EH (cell line): ENCODE results near the gene HOMER1.
"Not testable (repeated sequence)": the region's sequence is repeated elsewhere in the genome, so short reads cannot be mapped to it uniquely, and the experiment has no call there.

Experiments
- DNase-seq: peaks from one replicate; pipeline ENCODE4 v3.0.0-alpha.2; 2015; ENCODE audit warnings: low read depth

The HOMER1 gene

DNA sequence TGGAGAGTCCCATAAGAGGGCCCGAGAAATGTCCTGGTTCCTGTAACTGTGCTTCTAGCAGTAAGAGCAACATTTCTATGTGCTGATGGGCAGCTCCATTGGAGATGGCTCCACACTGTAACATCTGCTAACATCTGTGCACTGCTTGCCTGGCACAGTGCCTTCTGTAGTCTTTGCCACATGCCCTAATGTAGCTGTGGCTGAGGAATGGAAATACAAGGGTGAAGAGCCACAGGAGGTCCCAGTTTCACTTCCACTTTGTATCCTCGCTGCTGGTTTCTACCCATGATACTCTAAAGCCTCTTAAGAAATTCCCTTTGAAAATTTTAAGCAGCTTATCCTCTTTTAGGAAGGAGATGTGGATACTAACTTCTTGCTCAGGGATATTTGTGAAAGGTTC lies 97.4 kb downstream of the HOMER1 start:
- DNase-seq, result peak; percentile 7

DNA sequence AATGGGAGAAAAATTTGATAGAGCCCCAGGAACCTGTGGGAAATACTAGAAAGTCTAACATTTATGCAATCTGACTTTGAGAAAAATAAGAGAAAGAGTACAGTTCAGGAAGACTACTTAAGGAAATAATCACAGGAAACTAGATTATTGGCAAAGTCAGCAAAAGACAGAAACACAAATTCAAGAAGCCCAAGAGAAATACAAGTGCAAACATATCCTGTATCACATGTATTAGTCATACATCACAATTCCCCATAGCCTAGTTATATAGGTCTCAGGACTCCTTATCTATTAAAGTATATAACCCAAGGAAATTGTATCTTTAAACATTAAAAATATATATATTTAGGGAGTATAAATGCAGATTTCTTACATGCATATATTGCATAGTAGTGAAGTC lies 100.8 kb downstream of the HOMER1 start:
- no peak for DNase-seq

DNA sequence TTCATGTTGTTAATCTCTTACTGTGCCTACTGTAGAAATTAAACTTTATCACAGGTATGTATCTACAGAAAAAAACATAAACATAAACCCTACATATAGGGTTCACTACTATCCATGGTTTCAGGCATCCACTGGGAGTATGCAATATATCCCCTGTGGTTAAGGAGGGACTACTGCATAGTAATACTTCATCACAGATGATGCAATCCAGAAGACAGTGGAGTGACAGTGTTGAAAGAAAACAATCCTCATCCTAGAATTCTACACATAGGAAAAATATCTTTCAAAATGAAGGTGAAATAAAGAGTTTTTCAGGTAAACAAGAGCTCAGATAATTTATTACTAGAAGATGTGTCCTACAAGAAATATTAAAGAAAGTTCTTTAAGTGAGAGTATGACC lies 105.9 kb downstream of the HOMER1 start:
- peak; percentile 10 for DNase-seq

DNA sequence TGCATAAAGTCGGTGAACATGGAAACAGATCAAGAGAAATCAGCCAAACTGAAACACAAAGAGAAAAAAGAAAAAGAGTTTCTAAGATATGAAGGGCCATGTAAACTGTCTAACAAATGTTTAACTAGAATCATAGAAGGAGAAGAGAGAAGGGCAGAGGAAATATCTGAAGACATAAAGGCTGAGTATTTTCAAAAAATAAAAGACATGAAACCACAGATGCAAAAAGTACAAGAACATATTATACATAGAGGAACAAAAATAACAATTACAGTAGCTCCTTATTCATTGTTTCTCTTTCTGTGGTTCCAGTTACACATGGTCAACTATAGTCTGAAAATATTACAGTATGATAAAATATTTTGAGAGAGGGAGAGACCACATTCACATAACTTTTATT lies 106.3 kb downstream of the HOMER1 start:
- no peak for DNase-seq

DNA sequence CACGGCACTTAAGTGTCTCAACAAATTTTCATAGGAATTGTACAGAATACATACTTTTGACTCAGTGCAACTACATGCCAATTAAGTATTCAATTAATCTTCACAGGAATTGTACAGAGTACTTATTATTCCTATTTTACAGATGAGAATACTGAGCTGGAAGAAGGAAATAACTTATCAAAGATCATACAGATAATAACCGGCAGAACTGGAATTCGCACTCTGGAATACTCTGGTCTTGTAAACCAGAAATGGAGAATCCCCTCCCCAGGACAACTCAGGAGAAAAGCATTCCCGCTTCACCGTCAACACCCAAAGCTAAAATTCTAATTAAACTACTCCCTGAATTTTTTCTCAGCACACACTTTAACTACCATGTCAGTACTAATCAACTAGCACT lies 112.7 kb downstream of the HOMER1 start:
- no peak for DNase-seq

DNA sequence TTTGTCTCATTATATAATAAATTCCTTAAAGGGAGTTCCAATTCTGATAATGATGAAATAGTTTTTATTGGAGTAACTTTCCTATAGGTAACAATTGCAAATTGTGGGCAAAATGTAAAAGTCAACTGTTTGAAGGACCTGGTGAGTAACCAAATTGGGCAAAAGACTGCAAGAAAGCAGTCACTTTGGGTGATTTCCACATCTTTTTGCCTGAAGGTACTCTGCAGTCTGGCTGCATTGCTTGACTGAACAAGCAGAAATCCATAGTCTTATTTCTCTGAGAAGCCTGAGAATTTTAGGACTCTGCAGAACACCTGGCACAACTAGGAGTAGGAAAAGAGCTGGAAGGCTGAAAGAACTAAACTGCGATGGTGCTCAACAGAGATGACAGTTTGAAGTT lies 114.9 kb downstream of the HOMER1 start:
- DNase-seq, result no peak

DNA sequence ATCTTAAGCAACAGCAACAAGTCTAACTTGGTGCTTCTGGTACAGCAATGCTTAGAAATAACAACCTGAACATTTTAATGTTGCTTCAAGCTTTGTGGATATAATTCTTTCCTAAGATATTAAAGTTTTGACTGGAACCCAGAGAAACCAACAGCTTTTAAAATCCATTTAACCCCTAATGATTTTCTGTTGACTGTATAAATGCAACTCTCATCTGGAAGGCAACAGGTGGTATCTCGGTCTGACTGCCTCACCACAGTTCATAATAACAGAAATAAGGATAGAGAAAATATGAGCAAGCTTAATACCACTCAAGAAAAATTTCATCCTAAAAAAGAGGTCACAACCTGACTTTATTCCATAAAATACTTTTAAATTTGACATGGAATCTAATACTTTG lies 116.9 kb downstream of the HOMER1 start:
- DNase-seq, result no peak

DNA sequence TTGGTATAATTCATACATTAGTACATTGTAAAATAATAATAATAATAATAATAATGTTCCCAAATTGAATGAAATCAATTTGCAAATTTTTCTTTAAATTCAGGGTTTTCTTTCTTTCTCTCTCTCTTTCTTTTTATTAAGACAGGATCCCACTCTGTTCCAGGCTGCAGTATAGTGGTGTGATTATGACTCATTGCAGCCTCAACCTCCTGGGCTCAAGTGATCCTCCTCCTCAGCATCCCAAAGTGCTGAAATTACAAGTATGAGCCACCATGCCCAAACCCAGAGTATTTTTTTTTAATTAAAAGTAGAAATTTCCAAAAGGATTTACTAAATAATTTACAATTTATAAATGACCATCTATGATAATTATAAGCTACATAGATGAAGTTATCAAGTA lies 117.7 kb downstream of the HOMER1 start:
- peak; percentile 32 for DNase-seq

DNA sequence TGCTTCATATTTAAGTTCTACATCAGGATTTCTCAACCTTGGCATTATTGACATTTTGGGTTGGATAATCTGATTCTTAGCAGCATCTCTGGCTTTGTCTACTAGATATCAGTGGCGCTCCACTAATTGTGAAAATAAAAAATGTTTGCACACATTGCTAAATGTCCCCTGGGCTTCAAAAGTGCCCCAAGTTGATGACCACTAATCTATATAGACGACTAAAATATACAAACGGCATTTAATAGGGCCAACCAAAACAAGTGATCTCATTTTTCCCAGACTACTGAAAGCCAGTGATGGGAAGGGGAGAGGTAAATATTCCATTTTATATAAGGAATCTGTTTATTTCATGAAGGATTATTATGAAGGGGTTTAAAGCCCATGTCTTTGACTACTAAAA lies 118.6 kb downstream of the HOMER1 start:
- DNase-seq, result no peak

DNA sequence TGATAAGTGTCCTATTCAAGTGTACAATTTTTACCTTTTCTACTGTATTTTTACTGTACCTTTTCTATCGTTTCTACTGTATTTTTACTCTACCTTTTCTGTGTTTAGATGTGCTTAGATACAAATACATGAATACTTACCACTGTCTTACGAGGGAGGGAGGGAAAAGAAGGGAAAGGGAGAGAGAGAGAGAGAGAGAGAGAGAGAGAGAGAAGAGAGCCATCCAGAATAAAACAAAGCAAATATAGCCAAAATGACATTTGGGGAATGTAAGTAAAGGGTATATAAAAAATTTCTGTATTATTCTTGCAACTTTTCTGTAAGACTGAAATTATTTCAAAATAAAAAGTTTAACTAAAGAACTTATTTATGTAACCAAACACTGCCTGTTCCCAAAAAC lies 121.2 kb downstream of the HOMER1 start:
- DNase-seq, result no peak

DNA sequence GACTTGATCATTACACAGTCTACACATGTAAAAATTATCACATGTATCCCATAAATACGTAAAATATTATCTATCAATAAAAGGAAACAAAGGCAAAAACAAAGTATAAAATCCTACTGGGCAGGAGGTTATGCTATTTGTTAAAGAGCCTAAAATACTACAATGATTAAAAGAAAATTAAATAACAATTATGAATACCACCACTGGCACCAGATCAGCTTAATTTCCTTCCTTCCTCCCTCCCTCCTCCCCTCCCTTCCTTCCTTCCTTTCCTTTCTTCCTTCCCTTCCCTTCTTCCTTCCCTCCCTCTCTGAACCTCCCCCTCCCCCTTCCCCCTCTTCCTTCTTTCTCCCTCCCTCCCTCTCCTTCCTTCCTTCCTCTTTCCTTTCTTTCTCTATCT lies 127.3 kb downstream of the HOMER1 start:
- DNase-seq, result no peak

DNA sequence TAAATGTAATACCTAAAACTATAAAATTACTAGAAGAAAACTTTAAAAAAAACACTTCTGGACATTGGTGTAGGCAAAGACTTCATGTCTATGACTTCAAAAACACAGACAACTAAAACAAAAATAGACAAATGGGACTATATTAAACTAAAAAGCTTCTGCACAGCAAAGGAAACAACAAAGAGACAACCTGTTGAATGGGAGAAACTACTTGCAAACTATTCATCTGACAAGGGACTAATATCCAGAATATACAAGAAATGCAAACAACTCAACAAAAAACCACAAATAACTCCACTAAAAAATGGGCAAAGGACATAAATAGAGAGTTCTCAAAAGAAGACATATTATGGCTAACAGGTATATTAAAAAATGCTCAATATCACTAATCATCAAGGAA lies 128.8 kb downstream of the HOMER1 start:
- DNase-seq, result not testable (repeated sequence)

DNA sequence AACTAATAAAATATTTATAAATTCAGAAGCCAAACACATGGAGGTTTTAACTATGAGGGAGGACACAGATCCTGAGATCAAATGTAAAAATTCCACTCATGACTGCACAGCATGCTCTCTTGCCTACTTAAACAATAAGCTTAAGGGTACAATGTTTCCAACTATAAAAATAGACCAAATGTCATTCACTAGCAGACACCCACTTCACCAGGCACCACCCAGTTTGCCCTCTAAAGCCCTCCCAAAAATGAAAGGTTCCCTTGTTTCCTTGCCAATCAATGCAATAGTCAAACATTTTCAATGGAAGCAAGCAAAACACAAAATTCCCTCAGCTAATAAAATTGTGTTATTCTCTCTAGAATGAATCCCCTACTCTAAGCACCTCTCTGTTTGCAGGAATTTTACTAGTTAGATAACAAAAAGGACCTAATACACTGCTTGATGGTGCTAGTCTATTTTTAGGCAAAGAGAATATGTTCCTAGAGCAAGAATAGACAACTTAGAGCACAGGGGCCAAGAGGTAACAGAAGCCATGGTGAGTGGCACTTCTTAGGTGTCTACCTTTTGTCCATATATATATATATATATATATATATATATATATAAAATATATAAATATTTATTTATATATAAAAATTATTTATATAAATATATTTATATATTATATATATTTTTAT lies 135.3 kb downstream of the HOMER1 start:
- no peak for DNase-seq

DNA sequence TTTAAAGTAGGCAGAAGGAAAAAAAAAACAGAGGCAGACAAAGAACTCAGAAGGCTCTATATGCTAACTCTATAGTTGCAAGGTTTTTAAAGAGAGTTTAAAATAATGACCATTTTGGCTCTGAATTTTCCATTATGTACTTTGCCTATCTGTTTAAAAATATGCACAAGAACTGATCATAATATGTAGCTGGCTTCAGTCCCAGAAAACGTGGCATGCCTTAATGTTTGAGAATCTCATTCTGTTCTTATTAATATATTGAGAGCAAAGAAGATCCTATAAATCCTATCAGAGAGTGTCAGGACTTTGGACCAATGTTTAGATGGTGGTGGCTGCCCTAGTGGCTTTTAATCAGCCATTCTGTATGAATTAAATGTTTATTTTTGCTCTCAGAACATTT lies 156.5 kb downstream of the HOMER1 start:
- peak; percentile 21 for DNase-seq

DNA sequence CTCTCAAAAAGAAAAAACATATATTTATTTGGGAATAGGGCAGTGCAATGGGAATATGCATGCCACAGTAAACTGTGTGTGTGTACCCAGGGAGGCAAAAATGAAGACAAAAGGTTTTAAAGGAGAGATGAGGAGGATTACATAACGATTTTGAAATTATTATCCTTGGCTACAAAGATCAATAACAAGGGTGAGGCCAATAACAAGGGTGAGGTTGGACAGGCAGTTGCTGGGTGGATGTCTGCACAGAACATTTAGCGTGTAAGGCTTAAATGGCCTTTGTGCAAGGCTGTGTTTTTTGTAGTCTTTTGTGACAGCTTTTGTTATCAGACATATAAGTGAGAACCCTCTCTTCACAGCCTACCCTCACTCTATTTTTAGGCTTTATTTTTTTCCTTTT lies 164.1 kb downstream of the HOMER1 start:
- DNase-seq, result no peak

DNA sequence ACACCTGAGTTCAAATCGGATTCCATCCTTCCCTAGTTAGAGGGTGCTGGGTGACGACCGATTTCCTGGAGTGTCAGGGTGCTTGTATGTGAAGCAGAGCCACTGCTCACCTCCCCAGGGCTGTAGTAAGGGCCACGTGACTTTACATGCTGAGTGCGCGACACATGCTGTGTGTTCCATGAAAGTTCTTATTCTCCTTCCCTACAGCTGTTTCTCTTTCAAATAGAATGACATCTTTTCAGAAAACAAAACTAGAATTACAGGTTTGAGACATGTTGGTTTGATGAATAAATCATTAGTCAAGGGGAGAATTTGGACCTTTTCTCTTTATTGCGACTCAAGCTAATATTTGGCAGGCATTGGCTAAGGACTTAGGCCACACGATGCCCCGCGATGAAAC lies 164.9 kb downstream of the HOMER1 start:
- no peak for DNase-seq

DNA sequence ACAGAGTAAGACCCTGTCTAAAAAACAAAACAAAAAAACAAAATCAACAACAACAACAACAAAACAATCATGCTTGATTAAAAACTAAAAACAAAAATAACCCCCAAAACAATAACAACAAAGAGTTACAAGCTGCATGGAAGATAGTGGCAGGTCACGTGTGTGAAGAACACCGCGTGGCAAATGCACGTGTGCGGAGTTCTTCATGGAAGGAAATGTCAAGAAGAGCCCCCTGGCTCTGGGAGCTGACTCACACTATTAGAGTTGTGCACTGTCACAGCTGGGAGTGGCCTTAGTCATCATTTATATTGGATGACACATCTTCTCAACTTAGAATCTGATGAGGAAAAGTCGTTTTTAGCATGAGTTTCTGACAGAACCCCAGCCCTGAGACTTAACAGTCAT lies 167.5 kb downstream of the HOMER1 start:
- DNase-seq, result peak; percentile 84

DNA sequence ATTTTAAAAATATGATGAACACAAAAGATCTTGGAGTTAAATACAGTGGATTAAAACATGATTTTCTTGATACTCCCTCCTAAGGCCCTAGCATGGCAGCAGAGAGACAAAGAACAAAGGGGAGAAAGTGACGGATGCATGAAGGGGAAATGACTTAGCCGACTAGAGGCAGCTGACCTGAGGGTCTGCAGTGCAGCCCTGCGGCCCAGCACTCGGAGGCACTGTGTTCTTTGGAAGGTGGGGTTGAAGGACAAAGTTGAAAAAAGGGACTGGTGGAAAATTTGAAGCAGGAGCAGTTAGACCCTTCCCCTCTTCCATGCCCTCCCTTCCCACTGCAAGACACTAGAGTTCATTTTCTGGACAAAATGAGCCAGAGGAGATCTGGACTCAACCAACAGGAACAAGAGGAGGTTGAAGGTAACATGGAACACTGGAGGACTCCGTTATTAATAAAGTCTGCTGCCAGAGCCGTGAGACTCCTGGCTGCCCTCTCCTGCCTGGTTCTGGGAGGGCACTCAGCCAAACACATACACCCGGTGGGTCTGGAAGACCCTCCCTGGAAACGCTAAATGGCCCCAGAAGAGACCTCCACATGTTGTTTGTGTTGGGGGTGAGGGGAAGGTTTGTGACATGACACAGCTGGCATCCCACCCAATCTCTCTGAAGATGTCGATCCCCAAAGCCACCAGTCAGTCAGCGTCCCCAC lies 179.9 kb downstream of the HOMER1 start:
- no peak for DNase-seq

DNA sequence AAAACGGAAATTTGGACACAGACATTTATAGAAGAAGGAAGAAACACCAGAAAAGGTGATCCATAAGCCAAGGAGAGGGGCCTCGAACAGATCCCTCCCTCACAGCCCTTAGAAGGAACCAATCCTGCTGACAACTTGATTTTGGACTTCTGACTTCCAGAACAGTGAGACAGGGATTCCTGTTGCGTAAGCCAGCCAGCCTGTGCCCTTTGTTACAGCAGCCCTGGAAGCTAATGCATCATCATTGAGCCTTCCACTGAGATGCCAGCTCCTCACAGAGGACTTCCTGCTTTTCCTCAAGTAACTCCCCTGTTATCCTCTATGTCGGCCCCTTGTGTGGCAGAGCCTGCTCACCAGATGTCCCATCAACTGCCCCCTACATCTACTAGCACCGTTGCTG lies 183.9 kb downstream of the HOMER1 start:
- DNase-seq, result peak; percentile 28

DNA sequence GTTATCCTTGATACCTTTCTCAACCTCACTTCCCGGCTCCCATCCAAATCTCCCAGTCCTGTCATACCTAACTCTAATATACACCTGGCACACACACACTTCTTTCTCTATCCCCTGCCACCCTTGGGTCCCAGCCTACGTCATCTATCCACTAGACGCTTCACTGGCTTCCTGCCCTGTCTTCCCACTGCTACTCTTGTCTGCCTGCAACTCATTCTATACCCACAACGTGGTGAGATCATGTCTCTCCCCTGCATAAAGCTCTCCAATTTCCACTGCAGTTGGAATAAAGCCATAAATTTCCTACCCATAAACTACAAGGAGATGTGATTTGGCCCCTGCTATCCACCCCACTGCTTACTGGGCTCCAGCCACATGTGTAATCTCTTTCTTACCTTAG lies 184.5 kb downstream of the HOMER1 start:
- no peak for DNase-seq
